ENCODE measurements around the gene POU2F3. TPM values are rescaled to one million over a fixed set of nuclear protein-coding genes. Genes with fewer than 3 reads are reported as not detected.

POU2F3 gene
- total and polyA plus RNA-seq, 2 of the 4 experiments (the other 2 are of a cell fraction), result under 0.01 to 0.09 TPM

GRCh38 chr11:120194166-120194565, 45.8 kb upstream of the POU2F3 start:
- Histone ChIP-seq H2BK5ac (ENCODE audit: low read depth, low read length, poor library complexity, severe bottlenecking) (no peak overlapping the region), H3K9ac (ENCODE audit: low read depth, low read length) (no peak overlapping the region), H3K9me1 (ENCODE audit: insufficient read depth, low read length) (no peaks in the 10 kb centered on the region), H4K91ac (ENCODE audit: insufficient read depth, low read depth, low read length) (no peak overlapping the region), H3K4me2 (ENCODE audit: low read depth, low read length) (no peak overlapping the region), H3K4me3 (ENCODE audit: insufficient read depth, low read depth, low read length) (no peak overlapping the region), H3K9me3 (ENCODE audit: control insufficient read depth, insufficient read depth, low read length) (no peaks in the 10 kb centered on the region), H3K23ac (ENCODE audit: low read depth, low read length) (no peak overlapping the region), H3K27ac (ENCODE audit: insufficient read depth, low read length) (no peak overlapping the region), H2BK20ac (ENCODE audit: low read depth, low read length) (no peak overlapping the region), H2AFZ (replicated peaks; ENCODE audit: low read length, poor library complexity) (no peak overlapping the region), H3K36me3 (ENCODE audit: control insufficient read depth, insufficient read depth, low read length) (no peaks in the 10 kb centered on the region), H3K18ac (ENCODE audit: low read depth, low read length) (no peak overlapping the region), H4K5ac (ENCODE audit: low read depth, low read length) (no peak overlapping the region), H3K79me1 (ENCODE audit: low read depth in 1 of 2, low read length in 2 of 2) (no peaks in the 10 kb centered on the region), H3K14ac (replicated peaks; ENCODE audit: low read depth, low read length) (no peak overlapping the region), H3K27me3 (ENCODE audit: control insufficient read depth, insufficient read depth, low read length) (peaks cover 69% of the 10 kb centered on the region), H2AK9ac (replicated peaks; ENCODE audit: low read depth, low read length, poor library complexity) (no peak overlapping the region), H4K20me1 (ENCODE audit: insufficient read depth, low read length) (no peaks in the 10 kb centered on the region), H2AK5ac (ENCODE audit: low read depth, low read length) (no peak overlapping the region), H3K56ac (ENCODE audit: extremely low read depth, insufficient read depth, low read length) (no peak overlapping the region), H3K4ac (ENCODE audit: low read depth, low read length) (no peak overlapping the region), H3K4me1 (ENCODE audit: control insufficient read depth, insufficient read depth, low read length) (no peaks in the 10 kb centered on the region), H2BK15ac (ENCODE audit: low read depth, low read length) (no peak overlapping the region), H2BK120ac (ENCODE audit: low read depth, low read length) (no peak overlapping the region), H4K8ac (ENCODE audit: low read depth in 2 of 2, low read length in 2 of 2) (no peak overlapping the region)
- DNase-seq, result no peak
- POLR2A ChIA-PET (ENCODE audit: unreplicated experiment), result no interaction called here
- in situ Hi-C loops (cut with MboI; ENCODE audit: low sequenced_read_pairs) (no loop called here), intact Hi-C loops (cut with micrococcal nuclease) (no loop called here), dilution Hi-C loops (cut with HindIII; ENCODE audit: low sequenced_read_pairs, unreplicated experiment) (no loop called here)
- BruUV-seq (replicated peaks), result no TSS peak
- CTCF ChIA-PET, result interaction anchor here (1.3 kb wide), 1 partner anchor 106 kb away, joined by 3 read pairs; no protein-coding TSS in a partner anchor
- no peak for TF ChIP-seq MAFK (IDR thresholded peaks at IDR 0.05; ENCODE audit: low read depth, low read length)
- no peak for ATAC-seq (ENCODE audit: low read depth)
- WGBS, 2 experiments (ENCODE audit: extremely low coverage in 2 of 2, insufficient read length in 1 of 2), result 95% methylated on average over 3 of the region's 4 CpGs; no CpG with 5 or more reads in 1 of the 2 experiments
